HepG2 (cell line): ENCODE measurements around the gene LRRC45. TPM values are rescaled to one million over a fixed set of nuclear protein-coding genes. Genes with fewer than 3 reads are reported as not detected.

Source experiments
- HBP1 ChIP-seq: IDR thresholded peaks from 2 replicates; pipeline ENCODE4 v1.6.1; 2016; ENCODE audit warnings: low read depth, control low read depth
- HIVEP1 ChIP-seq: sonication (generic); formaldehyde crosslinking; IDR thresholded peaks from 2 replicates; pipeline ENCODE4 v1.4.0; 2020; ENCODE audit warnings: mild to moderate bottlenecking, missing genetic modification reagents
- MIXL1 ChIP-seq: IDR thresholded peaks from 2 replicates; pipeline ENCODE4 v1.6.1; 2016
- MTERF4 ChIP-seq: sonication (generic); formaldehyde crosslinking; IDR thresholded peaks from 2 replicates; pipeline ENCODE4 v1.8.0; 2023; ENCODE audit warnings: mild to moderate bottlenecking, missing genetic modification reagents
- NCOA1 ChIP-seq: sonication (generic); formaldehyde crosslinking; IDR thresholded peaks from 2 replicates; pipeline ENCODE4 v1.9.0; 2021; ENCODE audit warnings: missing genetic modification reagents
- NKX3-1 ChIP-seq: sonication (generic); formaldehyde crosslinking; IDR thresholded peaks from 2 replicates; pipeline ENCODE4 v1.5.0; 2020; ENCODE audit warnings: missing genetic modification reagents
- POLR2A ChIP-seq, 2 experiments: IDR thresholded peaks; 2 replicates each; pipeline ENCODE4 v1.6.1; 2011; ENCODE audit warnings: low read depth in 2 of 2, low read length in 2 of 2, mild to moderate bottlenecking in 1 of 2, moderate library complexity in 1 of 2; ENCODE audit not compliant: insufficient read depth in 1 of 2
- WIZ ChIP-seq: sonication (generic); formaldehyde crosslinking; IDR thresholded peaks from 2 replicates; pipeline ENCODE4 v1.5.1; 2020; ENCODE audit warnings: mild to moderate bottlenecking, missing genetic modification reagents
- ZBTB3 ChIP-seq: sonication (generic); formaldehyde crosslinking; IDR thresholded peaks from 2 replicates; pipeline ENCODE4 v1.4.0; 2020; ENCODE audit warnings: low read depth, mild to moderate bottlenecking, moderate library complexity, missing genetic modification reagents, borderline replicate concordance
- ZHX2 ChIP-seq, 2 experiments: sonication (generic) in 1 of 2; formaldehyde crosslinking in 1 of 2; IDR thresholded peaks; 2 replicates each; pipeline versions ENCODE4 v1.6.1 to v1.9.0; 2014 to 2022; ENCODE audit warnings: antibody characterized with exemption in 1 of 2, borderline replicate concordance in 1 of 2, inconsistent platforms in 1 of 2, low read depth in 1 of 2, missing genetic modification reagents in 1 of 2
- ZNF362 ChIP-seq: sonication (generic); formaldehyde crosslinking; IDR thresholded peaks from 2 replicates; pipeline ENCODE4 v1.4.0; 2020; ENCODE audit warnings: missing genetic modification reagents, mild to moderate bottlenecking, borderline replicate concordance
- ZNF446 ChIP-seq: sonication (generic); formaldehyde crosslinking; IDR thresholded peaks from 2 replicates; pipeline ENCODE4 v1.5.0; 2020; ENCODE audit warnings: mild to moderate bottlenecking, missing genetic modification reagents
- polyA plus RNA-seq, 8 experiments: library from polyadenylated mRNA; depleted of rRNA in 3 of 8; stranded (reverse) in 7 of 8; unstranded in 1 of 8; fragments of >200 nt; fragmentation: Illumina TruSeq in 4 of 8; extraction: Trizol in 4 of 8; gene quantifications; 2 replicates each; pipeline versions ENCODE4 v1.2.1 to v1.2.3, GENCODE V29; 2011 to 2016; ENCODE audit warnings: low read depth in 4 of 8, missing spikeins in 1 of 8, mixed read lengths in 1 of 8; ENCODE audit not compliant: insufficient read depth in 1 of 8
- total RNA-seq, 5 experiments: library from RNA; depleted of rRNA; stranded (reverse); fragments of >200 nt; fragmentation: Illumina TruSeq; extraction: Trizol; gene quantifications; 2 replicates each; pipeline ENCODE4 v1.2.3, GENCODE V29; 2016; ENCODE audit warnings: low read depth in 1 of 5
- TF ChIP-seq, protein P1 (sequence below): sonication (generic); formaldehyde crosslinking; IDR thresholded peaks from 2 replicates; pipeline ENCODE4 v1.4.0; 2020; ENCODE audit warnings: missing genetic modification reagents, borderline replicate concordance
- TF ChIP-seq, protein P2 (sequence below): sonication (generic); formaldehyde crosslinking; IDR thresholded peaks from 2 replicates; pipeline ENCODE4 v1.4.0; 2020; ENCODE audit warnings: missing genetic modification reagents
- TF ChIP-seq, protein P3 (sequence below): sonication (generic); formaldehyde crosslinking; IDR thresholded peaks from 2 replicates; pipeline ENCODE4 v1.5.0; 2020; ENCODE audit warnings: missing genetic modification reagents

Gene LRRC45
- total and polyA plus RNA-seq, 2 of the 13 experiments (the other 11 are each of a cell fraction or from before 2014, with no cell fraction given) = 11.6 to 48.1 TPM

- TF ChIP-seq ZHX2 (IDR thresholded peaks at IDR 0.05; ENCODE audit: low read depth) (0 out of 2 replicates have a peak, but pooled peaks have one; percentile 6), ZHX2 (CRISPR knock-in tag; IDR thresholded peaks at IDR 0.05; ENCODE audit: borderline replicate concordance) (no peak), WIZ (CRISPR knock-in tag) (0 out of 2 replicates have a peak, but pooled peaks have one; percentile 3), MIXL1 (no peak), HIVEP1 (CRISPR knock-in tag) (no peak), POLR2A (IDR thresholded peaks at IDR 0.05; ENCODE audit: insufficient read depth in 1 of 2, low read depth in 2 of 2, low read length in 2 of 2) (no peak), NCOA1 (CRISPR knock-in tag) (no peak), ZNF446 (CRISPR knock-in tag) (no peak; the same call in 1 of the 2 replicates), MTERF4 (CRISPR knock-in tag) (no peak), ZBTB3 (no peak), ZNF362 (CRISPR knock-in tag) (no peak), HBP1 (CRISPR knock-in tag) (no peak), NKX3-1 (CRISPR knock-in tag) (no peak)
- TF ChIP-seq, protein P1, sequence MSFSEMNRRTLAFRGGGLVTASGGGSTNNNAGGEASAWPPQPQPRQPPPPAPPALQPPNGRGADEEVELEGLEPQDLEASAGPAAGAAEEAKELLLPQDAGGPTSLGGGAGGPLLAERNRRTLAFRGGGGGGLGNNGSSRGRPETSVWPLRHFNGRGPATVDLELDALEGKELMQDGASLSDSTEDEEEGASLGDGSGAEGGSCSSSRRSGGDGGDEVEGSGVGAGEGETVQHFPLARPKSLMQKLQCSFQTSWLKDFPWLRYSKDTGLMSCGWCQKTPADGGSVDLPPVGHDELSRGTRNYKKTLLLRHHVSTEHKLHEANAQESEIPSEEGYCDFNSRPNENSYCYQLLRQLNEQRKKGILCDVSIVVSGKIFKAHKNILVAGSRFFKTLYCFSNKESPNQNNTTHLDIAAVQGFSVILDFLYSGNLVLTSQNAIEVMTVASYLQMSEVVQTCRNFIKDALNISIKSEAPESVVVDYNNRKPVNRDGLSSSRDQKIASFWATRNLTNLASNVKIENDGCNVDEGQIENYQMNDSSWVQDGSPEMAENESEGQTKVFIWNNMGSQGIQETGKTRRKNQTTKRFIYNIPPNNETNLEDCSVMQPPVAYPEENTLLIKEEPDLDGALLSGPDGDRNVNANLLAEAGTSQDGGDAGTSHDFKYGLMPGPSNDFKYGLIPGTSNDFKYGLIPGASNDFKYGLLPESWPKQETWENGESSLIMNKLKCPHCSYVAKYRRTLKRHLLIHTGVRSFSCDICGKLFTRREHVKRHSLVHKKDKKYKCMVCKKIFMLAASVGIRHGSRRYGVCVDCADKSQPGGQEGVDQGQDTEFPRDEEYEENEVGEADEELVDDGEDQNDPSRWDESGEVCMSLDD (CRISPR knock-in tag) = no peak
- TF ChIP-seq, protein P2, sequence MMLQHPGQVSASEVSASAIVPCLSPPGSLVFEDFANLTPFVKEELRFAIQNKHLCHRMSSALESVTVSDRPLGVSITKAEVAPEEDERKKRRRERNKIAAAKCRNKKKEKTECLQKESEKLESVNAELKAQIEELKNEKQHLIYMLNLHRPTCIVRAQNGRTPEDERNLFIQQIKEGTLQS (CRISPR knock-in tag) = no peak
- TF ChIP-seq, protein P3, sequence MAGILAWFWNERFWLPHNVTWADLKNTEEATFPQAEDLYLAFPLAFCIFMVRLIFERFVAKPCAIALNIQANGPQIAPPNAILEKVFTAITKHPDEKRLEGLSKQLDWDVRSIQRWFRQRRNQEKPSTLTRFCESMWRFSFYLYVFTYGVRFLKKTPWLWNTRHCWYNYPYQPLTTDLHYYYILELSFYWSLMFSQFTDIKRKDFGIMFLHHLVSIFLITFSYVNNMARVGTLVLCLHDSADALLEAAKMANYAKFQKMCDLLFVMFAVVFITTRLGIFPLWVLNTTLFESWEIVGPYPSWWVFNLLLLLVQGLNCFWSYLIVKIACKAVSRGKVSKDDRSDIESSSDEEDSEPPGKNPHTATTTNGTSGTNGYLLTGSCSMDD (CRISPR knock-in tag) = no peak
These were observed 14.7 kb downstream of the LRRC45 start (continued) for GRCh38 chr17:82037889-82038195.
